GM18511 (cell line): Measurements from ENCODE around the gene ECI2.
"Not testable (repeated sequence)": the region's sequence is repeated elsewhere in the genome, so short reads cannot be mapped to it uniquely, and the experiment has no call there.

Experiments
- ATAC-seq: cut with Tn5 transposase; IDR thresholded peaks from one replicate; pipeline ENCODE4 v1.9.1; 2021; ENCODE audit warnings: mild to moderate bottlenecking, moderate library complexity; ENCODE audit not compliant: unreplicated experiment

The ECI2 gene

DNA sequence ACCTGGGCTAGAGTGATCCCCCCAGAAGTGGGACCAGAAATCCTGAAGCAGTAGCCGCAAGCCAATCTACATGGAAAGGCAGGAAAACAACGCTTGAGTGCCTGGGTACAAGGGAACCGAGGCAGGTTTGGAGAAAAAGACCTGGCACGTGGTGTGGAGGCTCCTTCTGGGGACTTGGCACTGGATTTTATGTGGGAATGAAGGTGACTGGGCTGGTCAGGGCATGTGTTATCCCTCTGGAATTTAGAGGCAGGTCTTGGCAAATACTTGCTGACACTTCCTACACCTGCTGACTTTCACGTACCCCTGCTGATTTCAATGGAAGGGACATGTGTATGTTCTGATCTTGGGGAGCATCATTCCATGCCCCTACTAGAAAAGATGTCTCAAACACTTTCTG lies 31.4 kb downstream of the ECI2 start:
- no peak for ATAC-seq

DNA sequence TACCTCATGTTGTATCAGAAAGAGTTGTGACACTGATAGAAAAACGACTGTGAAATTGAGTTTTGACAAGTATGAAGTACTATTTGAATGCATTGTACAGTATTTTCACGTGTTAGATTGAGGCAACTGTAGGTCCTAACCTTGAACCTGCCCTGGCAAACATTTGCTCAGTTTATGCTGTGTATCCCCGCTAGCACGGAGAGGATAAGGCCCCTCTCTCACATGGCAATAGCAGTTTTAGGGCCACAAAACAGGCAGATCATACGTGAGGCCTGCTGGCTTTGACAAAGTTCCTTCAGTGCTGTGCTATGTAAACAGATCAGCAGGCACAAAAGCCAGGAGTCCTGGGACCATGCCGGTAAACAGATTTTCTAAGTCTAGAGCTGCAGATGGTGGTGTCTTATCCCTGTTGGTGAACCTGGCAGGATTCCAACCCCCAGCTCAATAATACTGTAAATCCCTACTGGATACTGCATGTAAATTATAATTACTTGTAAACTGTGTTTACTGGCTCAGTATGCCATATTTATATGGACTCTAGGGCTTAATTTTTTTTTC lies 32.6 kb downstream of the ECI2 start:
- no peak for ATAC-seq

DNA sequence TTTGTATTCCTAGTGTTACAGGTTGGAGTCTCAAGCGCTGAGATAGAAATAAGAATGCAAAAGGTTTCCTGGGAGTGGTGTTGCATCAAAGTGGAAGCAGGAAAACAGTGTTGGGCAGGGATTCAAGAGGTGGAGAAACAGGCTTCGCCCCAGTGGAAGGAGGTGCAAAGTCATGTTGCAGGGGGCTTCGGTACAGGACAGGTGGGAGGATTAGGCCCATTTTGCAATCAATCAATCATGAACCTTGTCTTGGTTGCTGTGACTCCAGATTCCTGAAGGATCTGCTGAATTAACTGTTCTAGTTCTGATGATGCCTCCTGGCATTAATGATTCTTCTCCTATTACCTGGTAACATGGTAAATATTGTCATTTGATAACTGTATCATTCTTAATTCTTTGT lies 34.1 kb downstream of the ECI2 start:
- no peak for ATAC-seq

DNA sequence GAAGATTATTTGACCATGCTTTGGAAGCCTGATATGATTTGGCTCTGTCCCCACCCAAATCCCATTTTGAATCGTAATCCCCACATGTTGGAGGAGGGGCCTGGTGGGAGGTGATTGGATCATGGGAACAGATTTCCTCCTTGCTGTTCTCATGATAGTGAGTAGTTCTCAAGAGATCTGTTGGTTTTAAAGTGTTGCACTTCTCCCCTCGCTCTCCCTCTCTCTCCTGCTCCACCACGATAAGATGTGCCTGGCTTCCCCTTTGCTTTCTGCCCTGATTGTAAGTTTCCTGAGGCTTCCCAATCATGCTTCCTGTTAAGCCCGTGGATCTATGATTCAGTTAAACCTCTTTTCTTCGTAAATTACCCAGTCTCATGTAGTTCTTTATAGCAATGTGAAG lies 34.7 kb downstream of the ECI2 start:
- no peak for ATAC-seq

DNA sequence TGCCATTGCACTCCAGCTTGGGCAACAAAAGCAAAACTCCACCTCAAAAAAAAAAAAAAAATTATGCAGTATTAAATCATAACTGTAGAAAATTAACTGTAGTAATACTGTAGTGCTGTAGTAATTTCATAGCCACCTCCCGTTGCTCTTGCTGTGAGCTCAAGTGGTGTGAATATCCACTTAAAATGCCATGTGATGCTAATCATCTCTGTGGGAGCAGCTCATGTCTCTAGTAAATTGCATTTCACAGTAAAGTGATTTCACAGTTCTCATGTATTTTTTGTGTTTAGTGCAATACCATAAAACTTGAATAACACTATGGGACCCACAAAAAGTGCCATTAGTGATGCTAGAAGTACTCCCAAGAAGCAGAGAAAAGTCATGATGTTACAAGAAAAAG lies 42.1 kb downstream of the ECI2 start:
- ATAC-seq, result no peak

DNA sequence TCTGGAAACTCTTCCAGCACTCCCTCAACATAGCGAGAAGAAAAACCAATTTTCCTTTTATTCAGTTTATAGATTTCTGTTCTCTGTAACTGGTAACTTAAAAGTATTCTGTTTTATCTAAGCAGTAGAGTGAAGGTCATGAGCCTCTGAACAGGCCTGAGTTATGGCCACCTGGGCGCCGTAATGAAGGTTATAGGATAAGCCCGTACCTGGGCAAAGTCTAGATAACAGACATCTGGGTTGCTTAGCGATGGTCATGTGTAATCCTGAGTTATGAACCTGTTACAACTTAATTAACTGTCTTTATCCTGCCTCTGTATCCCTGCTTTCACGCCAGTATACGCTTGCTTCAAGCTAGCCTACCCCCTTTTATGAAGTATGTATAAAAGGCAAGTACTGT lies 43.4 kb downstream of the ECI2 start:
- no peak for ATAC-seq

DNA sequence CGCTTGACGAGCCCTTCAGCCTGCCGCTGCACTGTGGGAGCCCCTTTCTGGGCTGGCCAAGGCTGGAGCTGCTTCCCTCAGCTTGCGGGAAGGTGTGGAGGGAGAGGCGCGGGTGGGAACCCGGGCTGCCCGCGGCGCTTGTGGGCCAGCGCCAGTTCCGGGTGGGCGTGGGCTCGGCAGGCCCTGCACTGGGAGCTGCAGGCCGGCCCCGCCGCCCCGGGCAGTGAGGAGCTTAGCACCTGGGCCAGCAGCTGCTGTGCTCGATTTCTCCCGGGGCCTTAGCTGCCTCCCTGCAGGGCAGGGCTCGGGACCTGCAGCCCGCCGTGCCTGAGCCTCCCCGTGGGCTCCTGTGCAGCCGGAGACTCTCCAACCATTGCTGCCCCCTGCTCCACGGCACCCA lies 45.3 kb downstream of the ECI2 start:
- ATAC-seq, result not testable (repeated sequence)

DNA sequence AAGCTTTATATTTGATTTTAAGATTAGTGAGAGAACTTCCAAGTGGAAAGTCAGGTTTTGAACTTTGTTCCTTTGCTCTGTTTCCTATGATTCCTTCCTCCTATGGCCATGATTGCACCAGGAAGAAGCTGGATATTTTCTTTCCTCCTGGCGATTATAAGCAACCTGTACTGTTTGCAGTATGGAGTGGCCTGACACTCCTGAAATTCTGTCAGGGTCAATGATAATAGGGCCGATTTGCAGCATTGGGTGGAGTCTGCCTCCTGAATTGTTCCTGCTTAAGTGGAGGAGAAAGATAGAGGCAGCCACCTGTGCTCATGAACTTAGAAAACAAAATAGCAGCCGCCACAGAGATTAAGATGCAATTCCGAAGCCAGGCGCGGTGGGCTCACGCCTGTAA lies 46.7 kb downstream of the ECI2 start:
- ATAC-seq, result no peak

DNA sequence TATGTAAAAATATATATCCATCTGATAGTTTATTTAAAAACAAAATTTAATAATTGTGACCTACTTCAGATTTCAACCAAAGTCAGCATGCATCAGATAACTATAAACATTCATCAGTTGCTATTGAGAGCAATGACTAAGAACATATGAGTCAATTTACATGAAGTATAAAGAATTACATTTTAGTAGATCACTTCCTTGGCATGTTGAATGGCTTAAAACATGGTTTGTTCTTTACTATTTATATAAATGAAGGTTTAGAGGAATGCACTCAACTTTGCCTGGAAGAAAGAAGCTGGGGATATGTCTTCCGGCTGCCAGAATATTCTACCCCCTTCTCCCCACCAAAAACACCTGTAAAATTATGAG lies 50.1 kb downstream of the ECI2 start:
- no peak for ATAC-seq

DNA sequence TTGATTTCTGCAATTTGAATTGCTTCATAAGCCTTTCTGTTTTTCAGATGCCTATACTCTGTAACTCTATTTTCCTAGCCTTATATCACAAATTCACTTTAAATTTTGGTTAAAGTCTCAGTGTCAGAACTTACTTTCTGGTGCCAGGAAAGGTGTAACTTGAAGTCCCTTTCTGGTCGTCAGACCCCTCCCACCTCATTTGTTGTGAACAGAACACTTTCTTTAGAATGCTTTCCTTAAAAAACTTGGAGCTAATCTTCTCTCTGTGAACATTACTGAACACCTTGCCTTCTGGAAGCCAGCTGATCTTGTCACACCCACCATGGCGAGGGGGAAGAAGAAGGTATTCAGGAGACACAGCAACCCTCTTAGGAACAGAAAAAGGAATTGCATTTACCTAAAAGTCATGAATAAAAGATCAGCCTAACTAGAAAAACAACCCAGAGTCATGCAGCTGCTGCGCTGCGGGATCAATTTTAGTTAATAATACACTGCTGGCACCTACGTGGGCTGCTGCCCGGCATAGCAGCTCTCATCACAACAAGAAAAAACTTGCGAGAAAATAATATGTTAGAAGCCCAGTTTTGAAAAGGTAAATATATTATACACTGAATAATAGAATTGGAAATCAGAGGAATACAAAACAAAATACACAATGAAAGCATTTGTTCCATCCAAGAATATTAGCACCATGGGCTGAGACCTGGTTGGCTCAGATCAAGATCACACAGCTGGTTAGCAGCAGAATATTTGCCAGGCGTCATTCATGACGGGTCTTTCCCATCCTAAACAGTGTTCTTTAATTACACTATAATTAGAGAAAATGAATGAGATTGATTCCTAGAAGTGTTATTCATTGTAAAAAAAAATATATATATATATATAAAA lies 50.7 kb downstream of the ECI2 start:
- no peak for ATAC-seq

DNA sequence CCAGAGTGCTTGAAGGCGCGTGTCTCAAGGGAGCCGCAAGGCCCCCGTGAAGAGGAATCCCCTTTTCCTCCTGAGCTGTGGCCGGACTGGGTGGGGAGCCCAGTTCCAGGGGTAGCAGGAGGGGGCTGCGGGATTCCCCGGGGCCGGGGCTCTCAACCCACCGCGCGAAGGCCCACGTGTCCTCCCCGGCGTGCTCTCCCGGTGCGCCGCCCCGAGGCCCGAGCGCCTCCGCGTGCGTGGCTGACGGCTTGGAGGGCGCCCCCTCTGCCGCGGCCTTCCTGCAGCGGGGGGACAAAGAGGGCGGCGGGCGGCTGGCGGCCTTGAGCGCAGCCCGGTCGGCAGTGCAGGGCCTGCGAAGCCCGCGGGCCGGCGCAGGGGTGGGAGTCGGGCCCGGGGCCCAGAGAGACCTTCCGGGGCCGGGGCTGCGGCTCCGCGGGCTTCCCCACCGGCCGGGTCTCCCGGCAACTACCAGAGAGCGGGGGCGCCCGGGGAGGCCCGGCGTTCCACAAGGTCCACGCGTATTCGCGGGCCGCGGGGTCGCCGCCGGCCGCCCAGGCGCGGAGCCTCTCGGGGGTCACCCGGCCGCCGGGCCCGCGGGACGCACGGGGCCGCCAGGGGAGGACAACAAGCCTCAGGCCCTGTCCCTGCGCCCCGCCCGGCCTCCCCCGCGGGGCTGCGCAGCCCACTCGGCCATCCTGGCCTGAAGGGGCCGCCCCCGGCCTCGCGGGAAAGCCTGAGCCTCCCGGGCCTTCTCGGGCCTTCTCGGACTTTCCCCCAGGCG lies 56.5 kb downstream of the ECI2 start, which contains the start of gene FAM217A:
TSS of gene FAM217A (minus strand) at position 447 of the 781 bp plus-strand sequence. CDS start 1,723 bp downstream, outside the sequence.
- ATAC-seq, result no peak

DNA sequence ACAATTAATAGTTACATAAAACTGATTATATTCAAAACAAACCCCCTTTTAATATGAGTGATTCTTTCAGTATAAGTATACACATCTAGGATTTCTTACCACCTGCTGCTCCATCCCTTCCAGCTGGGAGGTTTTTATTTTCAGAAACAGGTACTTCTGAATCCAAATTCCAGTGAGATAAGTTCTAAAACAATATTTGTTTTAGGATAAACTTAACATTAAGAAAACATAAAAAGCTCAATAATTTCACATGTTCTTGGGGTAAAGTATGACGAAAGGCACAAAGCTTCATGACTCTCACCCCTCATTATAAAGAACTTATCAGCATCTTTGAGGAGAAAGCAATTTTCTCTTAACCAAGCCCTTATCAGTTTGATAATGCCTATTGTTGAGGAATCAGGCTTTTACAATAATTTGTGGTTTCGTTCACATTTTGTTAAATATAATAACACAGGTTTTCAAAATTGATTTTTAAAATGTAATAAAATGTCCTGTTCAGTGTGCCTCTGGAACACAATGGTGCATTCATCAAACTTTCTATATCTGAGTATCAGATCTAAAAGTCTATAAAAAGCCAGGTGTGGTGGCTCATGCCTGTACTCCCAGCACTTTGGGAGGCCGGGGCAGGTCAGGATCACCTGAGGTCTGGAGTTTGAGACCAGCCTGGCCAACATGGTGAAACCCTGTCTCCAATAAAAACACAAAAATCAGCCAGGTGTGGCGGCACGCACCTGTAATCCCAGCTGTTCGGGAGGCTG lies 60.7 kb downstream of the ECI2 start:
- no peak for ATAC-seq

DNA sequence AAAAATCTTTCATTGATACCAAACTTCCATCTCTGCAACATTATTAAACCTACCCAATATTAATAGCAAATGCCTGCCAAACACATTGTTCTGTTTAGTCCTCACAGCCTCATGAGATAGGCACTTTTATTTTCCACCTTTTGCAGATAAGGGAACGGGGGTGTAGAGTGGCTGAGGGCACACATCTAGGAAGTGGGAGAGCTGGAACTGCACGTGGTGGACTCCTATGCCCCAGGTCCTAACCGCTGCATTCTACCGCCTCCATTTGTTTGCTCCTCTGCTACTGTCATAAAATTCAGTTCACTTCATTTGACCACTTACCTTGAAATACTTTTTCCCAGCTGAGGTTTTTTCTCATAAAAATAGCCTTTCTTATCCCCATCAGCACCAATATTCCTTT lies 64.0 kb downstream of the ECI2 start:
- ATAC-seq, result no peak

DNA sequence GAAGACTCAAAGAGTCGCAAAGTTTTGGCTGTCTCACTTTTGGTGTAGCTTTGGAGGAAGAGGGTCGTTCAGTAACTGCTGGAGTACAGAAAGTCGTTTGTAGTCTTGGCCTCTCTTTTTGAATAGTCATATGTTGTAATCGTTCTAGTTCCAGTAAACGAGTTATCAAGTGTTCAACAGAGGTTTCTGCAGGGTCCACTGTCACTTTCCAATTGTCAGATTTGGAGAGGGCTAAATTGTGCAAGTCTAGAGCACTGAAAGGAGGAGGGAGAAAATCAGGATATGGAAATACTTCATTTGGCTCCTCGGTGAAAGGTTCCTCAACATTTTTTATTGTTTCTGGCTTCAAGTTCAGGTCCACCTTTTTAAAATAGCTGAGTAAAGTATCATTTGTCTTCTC lies 66.2 kb downstream of the ECI2 start:
- no peak for ATAC-seq

DNA sequence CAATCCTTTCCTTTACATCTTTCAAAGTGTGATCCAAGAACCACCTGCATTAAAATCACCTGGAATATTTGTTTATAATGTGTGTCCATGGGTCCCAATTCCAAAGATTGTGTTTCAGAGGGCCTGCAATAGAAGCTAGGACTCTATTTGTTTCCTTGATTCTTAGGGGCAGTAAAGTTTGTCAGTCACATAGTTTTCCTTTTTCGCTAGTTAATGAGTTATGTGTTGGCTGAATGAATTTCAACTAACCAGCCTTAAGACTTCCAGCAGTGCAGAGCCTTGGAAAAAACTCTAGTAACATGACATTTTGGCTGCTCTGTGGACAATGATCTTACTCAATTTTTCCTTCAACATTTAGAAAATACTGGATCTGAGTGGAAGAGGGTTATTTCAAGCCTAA lies 67.7 kb downstream of the ECI2 start:
- ATAC-seq, result no peak

DNA sequence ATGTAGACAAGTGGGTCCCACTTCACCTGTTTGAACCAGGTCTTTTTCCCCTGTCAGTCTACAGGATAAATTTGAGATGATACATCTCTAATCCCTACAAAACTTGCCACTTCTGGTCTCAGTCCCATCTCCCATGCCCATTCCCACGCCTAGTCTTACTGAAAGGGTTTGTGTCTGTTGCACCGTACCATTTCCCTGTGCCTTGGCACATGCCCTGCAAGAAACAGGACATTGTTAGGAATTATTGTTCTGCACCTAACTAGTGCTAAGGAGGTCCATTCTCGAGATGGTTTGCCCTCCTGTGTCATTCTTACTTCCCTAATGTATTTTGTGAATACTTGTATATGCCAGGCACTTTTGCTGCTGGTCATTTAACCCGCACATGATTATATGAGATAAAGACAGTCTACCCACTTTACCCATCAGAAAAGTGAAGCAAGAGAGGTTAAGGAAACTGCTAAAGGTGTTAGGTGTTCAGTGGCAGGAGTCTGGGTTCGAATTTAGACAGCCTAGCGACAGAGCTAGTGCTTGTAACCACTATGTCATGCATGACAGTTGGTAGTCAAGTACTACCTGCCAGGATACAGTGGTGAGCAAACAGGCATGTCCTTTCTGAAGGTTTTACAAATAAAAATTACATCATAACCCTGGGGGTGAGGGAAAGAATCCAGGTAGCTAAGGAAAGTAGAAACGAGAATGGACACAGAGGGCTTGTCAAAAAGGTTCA lies 69.2 kb downstream of the ECI2 start:
- ATAC-seq, result no peak
